Activated naive CD8-positive, alpha-beta T cell (primary cell): ENCODE results near the gene DHCR7.

Source experiments
- H3K27ac Mint-ChIP-seq: one replicate; pipeline ENCODE4 v1.8.0; 2021; ENCODE audit warnings: mixed read lengths
- H3K27me3 Mint-ChIP-seq: one replicate; pipeline ENCODE4 v1.8.0; 2021; ENCODE audit warnings: mixed read lengths
- H3K36me3 Mint-ChIP-seq: one replicate; pipeline ENCODE4 v1.8.0; 2021; ENCODE audit warnings: mixed read lengths
- H3K4me1 Mint-ChIP-seq: one replicate; pipeline ENCODE4 v1.8.0; 2021; ENCODE audit warnings: low read depth, mixed read lengths
- H3K4me3 Mint-ChIP-seq: one replicate; pipeline ENCODE4 v1.8.0; 2021; ENCODE audit warnings: mild to moderate bottlenecking, mixed read lengths
- H3K9me3 Mint-ChIP-seq: one replicate; pipeline ENCODE4 v1.8.0; 2021; ENCODE audit warnings: low read depth, mixed read lengths

DHCR7 gene

GRCh38 chr11:71406681-71407080 is 41.5 kb downstream of the DHCR7 start:
- H3K9me3 Mint-ChIP-seq = peaks cover 4% of the 10 kb centered on the region
- H3K27me3 Mint-ChIP-seq = no peaks in the 10 kb centered on the region
- H3K36me3 Mint-ChIP-seq = no peaks in the 10 kb centered on the region
- H3K27ac Mint-ChIP-seq = no peak overlapping the region
- no peak overlapping the region for H3K4me3 Mint-ChIP-seq
- no peaks in the 10 kb centered on the region for H3K4me1 Mint-ChIP-seq

DNA sequence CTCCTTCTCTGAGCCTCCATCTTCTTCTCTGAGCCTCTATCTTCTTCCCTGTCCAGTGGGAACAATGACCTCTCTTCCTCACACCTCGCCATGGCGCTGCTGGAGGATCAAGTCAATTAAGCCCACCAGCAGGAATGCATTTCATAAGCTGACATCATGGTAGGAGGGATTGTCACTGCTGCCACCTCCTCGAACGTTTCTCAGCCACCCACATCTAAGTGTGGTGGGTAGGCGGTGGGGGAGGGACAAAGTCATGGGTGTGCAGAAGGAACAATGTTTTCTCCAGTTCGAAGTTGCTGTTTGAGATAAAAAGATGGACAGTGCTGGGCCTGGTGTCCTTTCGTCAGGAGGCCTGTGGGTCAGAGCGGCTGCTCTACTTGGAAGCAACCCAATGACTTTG is 44.0 kb downstream of the DHCR7 start:
- no peak overlapping the region for H3K27ac Mint-ChIP-seq
- H3K27me3 Mint-ChIP-seq = no peaks in the 10 kb centered on the region
- no peak overlapping the region for H3K4me3 Mint-ChIP-seq
- H3K4me1 Mint-ChIP-seq = no peaks in the 10 kb centered on the region
- H3K9me3 Mint-ChIP-seq = peaks cover 4% of the 10 kb centered on the region
- no peaks in the 10 kb centered on the region for H3K36me3 Mint-ChIP-seq

- Mint-ChIP-seq H3K27ac (no peak overlapping the region), H3K4me1 (no peaks in the 10 kb centered on the region), H3K27me3 (no peaks in the 10 kb centered on the region), H3K9me3 (peaks cover 4% of the 10 kb centered on the region), H3K4me3 (no peak overlapping the region), H3K36me3 (no peaks in the 10 kb centered on the region)
Observed at GRCh38 chr11:71402878-71403277, 45.3 kb downstream of the DHCR7 start.

- Mint-ChIP-seq H3K9me3 (peaks cover 4% of the 10 kb centered on the region), H3K36me3 (no peaks in the 10 kb centered on the region), H3K4me3 (no peak overlapping the region), H3K4me1 (no peaks in the 10 kb centered on the region), H3K27ac (no peak overlapping the region), H3K27me3 (no peaks in the 10 kb centered on the region)
Observed at GRCh38 chr11:71400216-71400615, 48.0 kb downstream of the DHCR7 start.

DNA sequence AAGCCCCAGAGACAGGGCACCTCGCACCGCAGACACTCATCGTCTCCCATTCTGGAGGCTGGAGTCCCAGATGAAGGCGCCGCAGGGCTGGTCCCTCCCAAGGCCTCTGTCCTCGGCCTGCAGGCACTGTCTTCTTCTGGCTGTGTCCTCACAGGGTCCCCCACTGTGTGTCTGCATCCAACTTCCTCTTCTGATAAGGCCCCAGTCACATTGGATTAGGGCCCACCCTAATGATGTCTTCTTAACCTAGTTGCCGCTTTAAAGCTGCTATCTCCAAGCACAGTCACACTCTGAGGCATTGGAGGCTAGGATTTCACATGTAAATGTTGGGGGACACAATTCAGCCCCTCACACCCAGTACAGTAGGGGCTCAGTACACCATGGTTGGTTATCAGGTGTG is 48.9 kb downstream of the DHCR7 start:
- no peaks in the 10 kb centered on the region for H3K4me1 Mint-ChIP-seq

DNA sequence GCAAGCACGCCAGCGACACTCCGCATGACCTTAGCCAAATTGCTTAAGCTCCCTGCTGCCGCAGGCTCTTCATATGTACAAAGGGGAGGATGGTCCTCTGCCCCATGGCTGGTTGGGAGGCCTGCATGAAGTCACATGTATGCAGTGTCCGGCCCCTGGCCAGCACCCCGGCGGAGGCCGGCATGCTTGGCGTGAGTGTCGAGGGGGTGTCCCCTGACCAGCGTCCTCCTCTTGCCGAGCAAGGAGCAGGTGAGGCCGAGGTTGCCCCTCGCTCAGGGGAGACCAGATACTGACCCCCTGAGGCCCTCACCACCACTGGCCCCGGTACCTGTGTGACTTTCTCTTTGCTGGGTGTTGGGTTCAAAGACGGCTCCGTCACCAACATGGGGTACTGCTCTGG is 50.2 kb downstream of the DHCR7 start:
- Mint-ChIP-seq H3K27ac (no peak overlapping the region), H3K27me3 (no peaks in the 10 kb centered on the region), H3K36me3 (no peaks in the 10 kb centered on the region), H3K4me3 (no peak overlapping the region), H3K4me1 (no peaks in the 10 kb centered on the region), H3K9me3 (no peaks in the 10 kb centered on the region)

More for the DNA sequence above, 48.9 kb downstream of the DHCR7 start:
- H3K27ac Mint-ChIP-seq = no peak overlapping the region
- H3K9me3 Mint-ChIP-seq = peaks cover 4% of the 10 kb centered on the region
- no peaks in the 10 kb centered on the region for H3K27me3 Mint-ChIP-seq
- H3K36me3 Mint-ChIP-seq = no peaks in the 10 kb centered on the region
- H3K4me3 Mint-ChIP-seq = no peak overlapping the region

GRCh38 chr11:71397331-71397860 is 50.8 kb downstream of the DHCR7 start:
- Mint-ChIP-seq H3K27ac (no peak overlapping the region), H3K9me3 (no peaks in the 10 kb centered on the region), H3K4me1 (no peaks in the 10 kb centered on the region), H3K4me3 (no peak overlapping the region), H3K27me3 (no peaks in the 10 kb centered on the region), H3K36me3 (no peaks in the 10 kb centered on the region)

DNA sequence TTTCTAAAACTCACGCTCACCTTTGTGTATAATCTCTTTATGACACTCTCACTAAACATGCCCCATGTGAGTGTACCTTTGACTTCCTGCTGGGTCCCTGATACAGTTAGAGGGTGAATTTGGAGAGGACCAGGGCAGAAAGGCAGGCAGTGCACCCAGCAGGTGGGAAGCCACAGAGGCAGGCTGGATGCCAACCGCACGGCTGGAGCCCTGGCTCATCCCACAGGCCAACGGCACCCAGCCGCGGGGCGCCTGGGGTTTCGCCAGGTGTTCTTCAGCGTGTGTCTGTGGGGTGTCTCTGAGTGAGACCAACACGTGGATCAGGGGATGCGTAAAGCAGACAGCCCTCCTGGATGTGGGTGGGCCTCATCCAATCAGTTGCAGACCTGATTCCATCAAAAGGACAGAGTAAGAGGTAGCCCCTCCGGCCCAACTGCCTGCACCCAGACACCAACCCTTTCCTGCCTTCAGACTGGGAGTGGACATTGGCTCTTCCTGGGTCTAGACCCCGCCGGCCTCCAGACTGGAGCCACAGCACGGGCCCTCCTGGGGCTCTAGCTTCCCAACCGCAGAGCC is 51.6 kb downstream of the DHCR7 start:
- no peaks in the 10 kb centered on the region for H3K36me3 Mint-ChIP-seq
- H3K27ac Mint-ChIP-seq = no peak overlapping the region
- H3K4me3 Mint-ChIP-seq = no peak overlapping the region
- H3K27me3 Mint-ChIP-seq = no peaks in the 10 kb centered on the region
- H3K9me3 Mint-ChIP-seq = no peaks in the 10 kb centered on the region
- H3K4me1 Mint-ChIP-seq = no peaks in the 10 kb centered on the region

GRCh38 chr11:71395774-71396173 is 52.4 kb downstream of the DHCR7 start:
- Mint-ChIP-seq H3K4me3 (no peak overlapping the region), H3K9me3 (no peaks in the 10 kb centered on the region), H3K4me1 (no peaks in the 10 kb centered on the region), H3K27me3 (no peaks in the 10 kb centered on the region), H3K27ac (no peak overlapping the region), H3K36me3 (no peaks in the 10 kb centered on the region)

GRCh38 chr11:71395263-71395560 is 53.0 kb downstream of the DHCR7 start:
- Mint-ChIP-seq H3K27me3 (no peaks in the 10 kb centered on the region), H3K9me3 (no peaks in the 10 kb centered on the region), H3K4me1 (no peaks in the 10 kb centered on the region), H3K27ac (no peak overlapping the region), H3K4me3 (no peak overlapping the region), H3K36me3 (no peaks in the 10 kb centered on the region)

GRCh38 chr11:71393283-71393682 is 54.9 kb downstream of the DHCR7 start:
- Mint-ChIP-seq H3K36me3 (no peaks in the 10 kb centered on the region), H3K27ac (no peak overlapping the region), H3K27me3 (no peaks in the 10 kb centered on the region)

DNA sequence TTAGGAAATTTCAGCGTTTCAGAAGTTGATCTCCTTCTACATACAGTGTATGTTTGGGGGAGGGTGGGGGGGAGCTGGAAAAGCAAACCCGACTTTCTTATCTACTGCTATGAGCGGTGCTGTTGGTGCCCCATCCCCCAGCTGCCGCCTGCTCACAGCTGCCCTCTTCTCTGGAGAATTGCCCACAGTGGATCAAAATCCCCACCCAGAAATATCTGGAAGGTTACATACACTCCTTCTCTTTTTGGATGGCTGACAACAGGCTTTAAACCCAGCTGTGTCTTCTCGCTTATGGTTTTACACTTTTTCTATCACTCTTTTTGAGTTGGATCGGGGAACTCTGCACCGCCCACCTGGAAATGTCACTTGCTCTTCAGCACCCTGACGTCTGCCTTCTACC is 56.4 kb downstream of the DHCR7 start:
- Mint-ChIP-seq H3K4me3 (no peak overlapping the region), H3K9me3 (no peaks in the 10 kb centered on the region), H3K36me3 (no peaks in the 10 kb centered on the region), H3K4me1 (no peaks in the 10 kb centered on the region), H3K27me3 (peaks cover 2% of the 10 kb centered on the region), H3K27ac (no peak overlapping the region)

More at GRCh38 chr11:71393283-71393682, 54.9 kb downstream of the DHCR7 start:
- no peak overlapping the region for H3K4me3 Mint-ChIP-seq
- H3K9me3 Mint-ChIP-seq = no peaks in the 10 kb centered on the region
- H3K4me1 Mint-ChIP-seq = no peaks in the 10 kb centered on the region

- no peaks in the 10 kb centered on the region for H3K36me3 Mint-ChIP-seq
- no peaks in the 10 kb centered on the region for H3K4me1 Mint-ChIP-seq
- H3K4me3 Mint-ChIP-seq = no peak overlapping the region
- peaks cover 4% of the 10 kb centered on the region for H3K27me3 Mint-ChIP-seq
- H3K27ac Mint-ChIP-seq = no peak overlapping the region
- no peaks in the 10 kb centered on the region for H3K9me3 Mint-ChIP-seq
Observed at GRCh38 chr11:71391352-71391751, 56.8 kb downstream of the DHCR7 start.

GRCh38 chr11:71388637-71389235 is 59.5 kb downstream of the DHCR7 start:
- H3K9me3 Mint-ChIP-seq = no peaks in the 10 kb centered on the region
- H3K27ac Mint-ChIP-seq = no peak overlapping the region
- H3K36me3 Mint-ChIP-seq = no peaks in the 10 kb centered on the region
- H3K4me3 Mint-ChIP-seq = no peak overlapping the region
- no peaks in the 10 kb centered on the region for H3K4me1 Mint-ChIP-seq
- H3K27me3 Mint-ChIP-seq = peaks cover 13% of the 10 kb centered on the region

DNA sequence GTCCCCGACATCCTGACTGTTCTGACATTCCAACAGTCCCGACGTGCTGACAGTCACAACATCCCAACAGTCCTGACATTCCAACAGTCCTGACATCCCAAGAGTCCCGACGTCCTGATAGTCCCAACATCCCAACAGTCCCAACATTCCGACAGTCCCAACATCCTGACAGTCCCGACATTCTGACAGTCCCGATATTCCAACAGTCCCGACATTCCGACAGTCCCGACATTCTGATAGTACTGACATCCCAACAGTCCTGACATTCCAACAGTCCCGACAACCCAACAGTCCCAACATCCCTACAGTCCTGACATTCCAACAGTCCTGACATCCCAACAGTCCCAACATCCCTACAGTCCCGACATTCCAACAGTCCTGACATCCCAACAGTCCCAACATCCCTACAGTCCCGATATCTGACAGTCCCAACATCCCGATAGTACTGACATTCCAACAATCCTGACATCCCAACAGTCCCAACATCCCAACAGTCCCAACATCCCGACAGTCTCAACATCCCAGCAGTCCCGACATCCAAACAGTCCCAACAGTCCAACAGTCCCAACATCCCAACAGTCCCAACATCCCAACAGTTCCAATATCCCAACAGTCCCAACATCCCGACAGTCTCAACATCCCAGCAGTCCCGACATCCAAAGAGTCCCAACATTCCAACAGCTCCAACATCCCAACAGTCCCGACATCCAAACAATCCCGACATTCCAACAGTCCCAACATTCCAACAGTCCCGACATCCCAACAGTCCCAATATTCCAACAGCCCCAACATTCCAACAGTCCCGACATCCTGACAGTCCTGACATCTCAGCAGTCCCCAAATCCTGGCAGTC is 60.2 kb downstream of the DHCR7 start:
- H3K36me3 Mint-ChIP-seq = no peaks in the 10 kb centered on the region
- H3K9me3 Mint-ChIP-seq = no peaks in the 10 kb centered on the region
- H3K4me1 Mint-ChIP-seq = no peaks in the 10 kb centered on the region
- H3K4me3 Mint-ChIP-seq = no peak overlapping the region
- H3K27me3 Mint-ChIP-seq = peaks cover 13% of the 10 kb centered on the region
- H3K27ac Mint-ChIP-seq = no peak overlapping the region
